Vagina (tissue), 2 donors: Measurements from ENCODE around the gene PHLDB3.

ENCODE experiments used
- POLR2A ChIP-seq, 2 donors: fragments of 450-650 bp; IDR thresholded peaks; one replicate each; pipeline ENCODE4 v1.6.1; 2017; ENCODE audit warnings: antibody characterized with exemption in 2 of 2, mild to moderate bottlenecking in 2 of 2, moderate library complexity in 2 of 2
- POLR2AphosphoS5 ChIP-seq, 2 donors: sonication (generic); formaldehyde crosslinking; IDR thresholded peaks; one replicate each; pipeline ENCODE4 v1.9.0; 2017; ENCODE audit warnings: antibody characterized with exemption in 2 of 2, mild to moderate bottlenecking in 2 of 2, low read depth in 1 of 2; ENCODE audit not compliant: insufficient read depth in 1 of 2
- TF ChIP-seq, protein P1 (sequence below), 3 experiments: fragments of 450-650 bp in 2 of 3; fragments of 200-600 bp in 1 of 3; sonication (generic) in 1 of 3; IDR thresholded peaks; one replicate each; pipeline ENCODE4 v1.5.1; 2017 to 2019; ENCODE audit warnings: antibody characterized with exemption in 3 of 3, mild to moderate bottlenecking in 2 of 3, moderate library complexity in 2 of 3

GRCh38 chr19:43479226-43479625 is 25.3 kb downstream of the PHLDB3 start:
- TF ChIP-seq, protein P1, sequence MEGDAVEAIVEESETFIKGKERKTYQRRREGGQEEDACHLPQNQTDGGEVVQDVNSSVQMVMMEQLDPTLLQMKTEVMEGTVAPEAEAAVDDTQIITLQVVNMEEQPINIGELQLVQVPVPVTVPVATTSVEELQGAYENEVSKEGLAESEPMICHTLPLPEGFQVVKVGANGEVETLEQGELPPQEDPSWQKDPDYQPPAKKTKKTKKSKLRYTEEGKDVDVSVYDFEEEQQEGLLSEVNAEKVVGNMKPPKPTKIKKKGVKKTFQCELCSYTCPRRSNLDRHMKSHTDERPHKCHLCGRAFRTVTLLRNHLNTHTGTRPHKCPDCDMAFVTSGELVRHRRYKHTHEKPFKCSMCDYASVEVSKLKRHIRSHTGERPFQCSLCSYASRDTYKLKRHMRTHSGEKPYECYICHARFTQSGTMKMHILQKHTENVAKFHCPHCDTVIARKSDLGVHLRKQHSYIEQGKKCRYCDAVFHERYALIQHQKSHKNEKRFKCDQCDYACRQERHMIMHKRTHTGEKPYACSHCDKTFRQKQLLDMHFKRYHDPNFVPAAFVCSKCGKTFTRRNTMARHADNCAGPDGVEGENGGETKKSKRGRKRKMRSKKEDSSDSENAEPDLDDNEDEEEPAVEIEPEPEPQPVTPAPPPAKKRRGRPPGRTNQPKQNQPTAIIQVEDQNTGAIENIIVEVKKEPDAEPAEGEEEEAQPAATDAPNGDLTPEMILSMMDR (IDR thresholded peaks at IDR 0.05) = no peak
- TF ChIP-seq POLR2A (IDR thresholded peaks at IDR 0.05) (no peak), POLR2AphosphoS5 (IDR thresholded peaks at IDR 0.05; ENCODE audit: insufficient read depth in 1 of 2, low read depth in 1 of 2) (no peak)
